Stimulated activated CD8-positive, alpha-beta memory T cell treated with anti-CD3 and anti-CD28 coated beads, Interleukin-7, amount 100 ng/mL, for 4 hours (primary cell): ENCODE data around the gene HNRNPA0.
A peak's percentile ranks its signal among the peaks of the same experiment; 100 is the strongest.

Experiments used
- DNase-seq, 2 donors: peaks; one replicate each; pipeline ENCODE4 v3.0.0-alpha.2; 2020; ENCODE audit warnings: low read depth in 2 of 2

The HNRNPA0 gene

GRCh38 chr5:137754961-137755762, 999 bp upstream of the HNRNPA0 start:
- DNase-seq: no peak

- DNase-seq: no peak
Observed at GRCh38 chr5:137753691-137754187, 424 bp downstream of the HNRNPA0 start.

- peak in 1 of 2 donors; percentile 20 for DNase-seq
Observed at GRCh38 chr5:137752905-137753690, 1.1 kb downstream of the HNRNPA0 start.

GRCh38 chr5:137751869-137752491, 2.2 kb downstream of the HNRNPA0 start:
- no peak for DNase-seq

- no peak for DNase-seq
Observed at GRCh38 chr5:137750436-137750835, 3.7 kb downstream of the HNRNPA0 start.

GRCh38 chr5:137747848-137748247, 6.3 kb downstream of the HNRNPA0 start:
- DNase-seq: no peak

GRCh38 chr5:137743031-137743640, 11.0 kb downstream of the HNRNPA0 start:
- DNase-seq: peak in 1 of 2 donors; percentile 42

GRCh38 chr5:137741718-137742117, 12.4 kb downstream of the HNRNPA0 start:
- no peak for DNase-seq

- DNase-seq: no peak
Observed at GRCh38 chr5:137739737-137740136, 14.4 kb downstream of the HNRNPA0 start.

- DNase-seq: no peak
Observed at GRCh38 chr5:137738947-137739346, 15.2 kb downstream of the HNRNPA0 start.

GRCh38 chr5:137737349-137738131, 16.6 kb downstream of the HNRNPA0 start:
- no peak for DNase-seq

GRCh38 chr5:137736496-137736895, 17.7 kb downstream of the HNRNPA0 start:
- no peak for DNase-seq

GRCh38 chr5:137735555-137736284, 18.4 kb downstream of the HNRNPA0 start, which contains the start of gene KLHL3:
Gene KLHL3, minus strand, starts transcription at chr5:137736089. Its CDS starts 443 bp downstream, at chr5:137735646.
- peak in 1 of 2 donors; percentile 13 for DNase-seq

- DNase-seq: no peak
Observed at GRCh38 chr5:137734962-137735554, 19.1 kb downstream of the HNRNPA0 start.

- DNase-seq: no peak
Observed at GRCh38 chr5:137734331-137734730, 19.8 kb downstream of the HNRNPA0 start.

- DNase-seq: no peak
Observed at GRCh38 chr5:137733922-137734321, 20.2 kb downstream of the HNRNPA0 start.

GRCh38 chr5:137733006-137733405, 21.2 kb downstream of the HNRNPA0 start:
- DNase-seq: no peak

- no peak for DNase-seq
Observed at GRCh38 chr5:137731176-137731575, 23.0 kb downstream of the HNRNPA0 start.

GRCh38 chr5:137730336-137730735, 23.8 kb downstream of the HNRNPA0 start:
- no peak for DNase-seq

- DNase-seq: no peak
Observed at GRCh38 chr5:137728048-137728447, 26.1 kb downstream of the HNRNPA0 start.
